B cell (primary cell): ENCODE measurements around the gene ARHGDIB. TPM values are rescaled to one million over a fixed set of nuclear protein-coding genes. Genes with fewer than 3 reads are reported as not detected.

ENCODE experiments used
- ATAC-seq: fragments of 200-7000 bp; cut with Tn5 transposase; one replicate; pipeline ENCODE4 v1.10.0; 2021; ENCODE audit warnings: low read depth, mild to moderate bottlenecking, moderate number of reproducible peaks, moderate library complexity
- CTCF ChIA-PET: fragments of 350-600 bp; sonication (Branson Sonifier 250); formaldehyde crosslinking; loops from one replicate; lab custom pipeline; 2021; ENCODE audit warnings: antibody characterized with exemption, inconsistent platforms; lab: Charles Lee
- POLR2A ChIA-PET: fragments of 350-600 bp; sonication (Branson Sonifier 250); formaldehyde crosslinking; loops from one replicate; lab custom pipeline; 2021; ENCODE audit warnings: antibody characterized with exemption; lab: Charles Lee
- DNase-seq: peaks from one replicate; pipeline ENCODE4 v3.0.0; 2013
- H2AFZ ChIP-seq: 2 replicates; pipeline ENCODE4 v1.6.1; 2012; ENCODE audit warnings: mild to moderate bottlenecking, low read depth, low read length; ENCODE audit not compliant: insufficient read depth, poor library complexity, severe bottlenecking
- H3K27ac ChIP-seq, 2 donors: 1 replicate in 1 of 2; 2 replicates in 1 of 2; pipeline ENCODE4 v1.5.1; 2012 to 2013; ENCODE audit warnings: low read length in 2 of 2, mild to moderate bottlenecking in 2 of 2, moderate library complexity in 1 of 2
- H3K27me3 ChIP-seq, 4 experiments: fragments of 200-600 bp in 1 of 4; sonication (generic) in 1 of 4; replicated peaks in 1 of 4; 1 replicate in 2 of 4; 2 replicates in 2 of 4; pipeline versions ENCODE4 v1.6.1 to v1.7.0; 2013 to 2016; ENCODE audit warnings: low read length in 3 of 4, mild to moderate bottlenecking in 2 of 4, mixed read lengths in 1 of 4, moderate library complexity in 1 of 4; ENCODE audit not compliant: insufficient read depth in 4 of 4, control insufficient read depth in 3 of 4; ENCODE audit errors: control extremely low read depth in 1 of 4
- H3K36me3 ChIP-seq, 2 experiments: replicated peaks in 1 of 2; 1 replicate in 1 of 2; 2 replicates in 1 of 2; pipeline versions ENCODE4 v1.6.1 to v1.7.1; 2013; ENCODE audit warnings: low read length in 1 of 2; ENCODE audit not compliant: insufficient read depth in 2 of 2, control insufficient read depth in 1 of 2; ENCODE audit errors: control extremely low read depth in 1 of 2, extremely low read depth in 1 of 2
- H3K4me1 ChIP-seq, 2 donors: fragments of 200-600 bp in 1 of 2; sonication (generic) in 1 of 2; 1 replicate in 1 of 2; 2 replicates in 1 of 2; pipeline versions ENCODE4 v1.5.1 to v1.6.1; 2013 to 2017; ENCODE audit warnings: low read length in 2 of 2; ENCODE audit not compliant: control insufficient read depth in 2 of 2, insufficient read depth in 2 of 2
- H3K4me2 ChIP-seq: replicated peaks from 2 replicates; pipeline ENCODE3; 2012; ENCODE audit warnings: mild to moderate bottlenecking, low read depth, low read length; ENCODE audit not compliant: poor library complexity, severe bottlenecking
- H3K4me3 ChIP-seq, 5 experiments: fragments of 200-600 bp in 1 of 5; sonication (generic) in 1 of 5; 1 replicate in 3 of 5; 2 replicates in 2 of 5; pipeline versions ENCODE4 v1.5.1 to v1.7.0; 2011 to 2016; ENCODE audit warnings: low read length in 4 of 5, mild to moderate bottlenecking in 4 of 5, low read depth in 2 of 5, control low read depth in 1 of 5, moderate library complexity in 1 of 5; ENCODE audit not compliant: insufficient read depth in 1 of 5; ENCODE audit errors: control extremely low read depth in 1 of 5, extremely low read depth in 1 of 5
- H3K79me2 ChIP-seq: fragments of 200-600 bp; sonication (generic); one replicate; pipeline ENCODE4 v1.6.0; 2016; ENCODE audit warnings: low read length; ENCODE audit not compliant: control insufficient read depth, insufficient read depth
- H3K9ac ChIP-seq: fragments of 200-600 bp; sonication (generic); 2 replicates; pipeline ENCODE4 v1.6.1; 2017; ENCODE audit warnings: mild to moderate bottlenecking, low read length, moderate library complexity
- H3K9me3 ChIP-seq, 3 donors: one replicate each; pipeline versions ENCODE4 v1.6.1 to v1.7.1; 2013; ENCODE audit warnings: low read length in 2 of 3; ENCODE audit not compliant: control insufficient read depth in 2 of 3, insufficient read depth in 1 of 3; ENCODE audit errors: control extremely low read depth in 1 of 3
- H4K20me1 ChIP-seq: 2 replicates; pipeline ENCODE4 v1.6.0; 2012; ENCODE audit warnings: mild to moderate bottlenecking, low read length; ENCODE audit not compliant: insufficient read depth, control insufficient read depth, poor library complexity, severe bottlenecking
- H3K27ac Mint-ChIP-seq: one replicate; pipeline ENCODE4 v1.8.0; 2021; ENCODE audit warnings: mixed read lengths
- H3K27me3 Mint-ChIP-seq: one replicate; pipeline ENCODE4 v1.8.0; 2021; ENCODE audit warnings: mixed read lengths
- H3K4me1 Mint-ChIP-seq: one replicate; pipeline ENCODE4 v1.8.0; 2021; ENCODE audit warnings: mixed read lengths
- H3K4me3 Mint-ChIP-seq: one replicate; pipeline ENCODE4 v1.8.0; 2021; ENCODE audit warnings: mixed read lengths
- H3K9me3 Mint-ChIP-seq: one replicate; pipeline ENCODE4 v1.8.0; 2022; ENCODE audit warnings: mixed read lengths; ENCODE audit not compliant: insufficient read depth
- CTCF ChIP-seq: fragments of 200-600 bp; IDR thresholded peaks from one replicate; pipeline ENCODE4 v1.8.0; 2022; ENCODE audit warnings: antibody characterized with exemption, mild to moderate bottlenecking
- EZH2 ChIP-seq: IDR thresholded peaks from 2 replicates; pipeline ENCODE4 v1.6.1; 2012; ENCODE audit warnings: borderline replicate concordance, low read depth, mild to moderate bottlenecking, moderate library complexity, low read length; ENCODE audit not compliant: insufficient read depth, poor library complexity, severe bottlenecking
- WGBS: methylation state at CpG from one replicate; pipeline ENCODE4 v1.1.5; 2013; ENCODE audit warnings: missing lambda C conversion rate; ENCODE audit not compliant: insufficient coverage; 5-methylcytosine and 5-hydroxymethylcytosine counted together
- intact Hi-C: fragments of 100-400 bp; cut with micrococcal nuclease; formaldehyde crosslinking; loops from one replicate; pipeline ENCODE4 v1.10.0; 2022
- polyA plus RNA-seq: library from polyadenylated mRNA; depleted of rRNA; stranded (reverse); fragments of >200 nt; gene quantifications from 2 replicates; pipeline ENCODE4 v1.2.3, GENCODE V29; 2012
- total RNA-seq, 2 donors: library from RNA; stranded (reverse); fragments of 120-200 nt in 1 of 2; gene quantifications; 1 replicate in 1 of 2; 2 replicates in 1 of 2; pipeline versions ENCODE4 v1.2.3 to v1.2.4, GENCODE V29; 2013 to 2022

The ARHGDIB gene
- total and polyA plus RNA-seq, 2 donors (not counting 1 experiment from before 2014, with no cell fraction given) = 514 to 826 TPM

DNA sequence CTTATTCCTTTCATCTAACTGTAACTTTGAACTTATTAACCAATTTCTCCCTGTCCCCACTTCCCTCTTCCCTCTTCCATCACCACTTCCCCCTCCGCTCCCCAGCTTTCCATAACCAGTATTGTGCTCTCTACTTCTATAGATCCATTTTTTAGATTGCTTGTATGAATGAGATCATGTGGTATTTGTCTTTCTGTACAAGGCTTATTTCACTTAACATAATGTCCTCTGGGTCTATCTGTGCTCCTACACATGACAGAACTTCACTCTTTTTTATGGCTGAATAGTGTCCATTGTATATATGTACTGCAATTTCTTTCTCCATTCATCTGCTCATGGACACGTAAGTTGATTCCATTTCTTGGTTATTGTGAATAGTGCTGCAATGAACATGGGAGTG lies 37.5 kb downstream of the ARHGDIB start:
- Histone ChIP-seq H3K9ac (no peak overlapping the region), H3K4me2 (no peak overlapping the region), H3K79me2 (no peaks in the 10 kb centered on the region), H2AFZ (no peak overlapping the region), H3K27me3 (no peaks in the 10 kb centered on the region), H3K9me3 (peaks cover 1 to 3% (median 3%) of the 10 kb centered on the region in 3 donors), H3K4me1 (peaks cover 7 to 15% of the 10 kb centered on the region in 2 donors), H3K27ac (no peak overlapping the region), H3K4me3 (no peak overlapping the region), H4K20me1 (no peaks in the 10 kb centered on the region), H3K36me3 (peaks cover 7 to 12% of the 10 kb centered on the region in 2 experiments)
- ATAC-seq (no peak), DNase-seq (no peak)
- no peak overlapping the region for H3K4me3 Mint-ChIP-seq
- POLR2A ChIA-PET = no interaction called here
- CTCF ChIA-PET = no interaction called here
- peaks cover 20% of the 10 kb centered on the region for H3K4me1 Mint-ChIP-seq
- H3K27me3 Mint-ChIP-seq = no peaks in the 10 kb centered on the region
- intact Hi-C loops = loop anchor here (5.0 kb wide), 1 partner anchor 37 kb away; the partner anchor contains the start of gene MGP
- no CpG with 5 or more reads among the region's 2 CpGs for WGBS
- no peak overlapping the region for H3K27ac Mint-ChIP-seq
- H3K9me3 Mint-ChIP-seq = no peaks in the 10 kb centered on the region
- TF ChIP-seq EZH2 (no peak), CTCF (no peak)

DNA sequence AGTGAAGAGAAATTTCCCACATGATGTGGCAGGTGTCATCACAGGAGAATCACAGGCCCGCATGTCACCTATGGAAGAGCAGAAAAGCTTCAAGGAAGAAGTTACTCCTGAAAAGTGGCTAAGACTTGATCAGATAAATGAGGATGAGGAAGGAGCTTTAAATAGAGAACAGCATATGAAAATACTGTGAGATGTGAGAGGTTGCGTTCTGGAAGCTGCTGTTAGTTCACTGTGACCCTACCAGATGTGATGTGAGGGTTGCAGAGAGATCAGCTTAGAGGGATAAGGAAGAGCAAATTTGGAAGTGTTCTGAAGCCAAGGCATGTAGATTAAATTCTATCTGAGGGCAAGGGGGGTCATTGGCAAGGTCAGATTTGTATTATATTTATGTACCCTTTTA lies 40.2 kb downstream of the ARHGDIB start:
- H3K79me2 ChIP-seq = no peaks in the 10 kb centered on the region
- H3K27me3 ChIP-seq = no peaks in the 10 kb centered on the region
- intact Hi-C loops = loop anchor here (5.0 kb wide), 1 partner anchor 34 kb away; the partner anchor contains the start of gene MGP
- Mint-ChIP-seq H3K4me3 (peak overlapping the region; percentile 45), H3K27me3 (no peaks in the 10 kb centered on the region), H3K27ac (peak overlapping the region; percentile 76), H3K9me3 (no peaks in the 10 kb centered on the region), H3K4me1 (peaks cover 16% of the 10 kb centered on the region)
- CTCF ChIA-PET = interaction anchor here (0.9 to 2.7 kb wide), 3 partner anchors 47 to 75 kb away, joined by 3 to 17 read pairs (median 3); no protein-coding TSS in a partner anchor
- H3K4me2 ChIP-seq = peak overlapping the region; percentile 60
- H3K4me1 ChIP-seq = peaks cover 7 to 15% of the 10 kb centered on the region in 2 donors
- H3K9me3 ChIP-seq = peaks cover 1 to 3% (median 3%) of the 10 kb centered on the region in 3 donors
- H3K4me3 ChIP-seq = no peak overlapping the region
- H3K9ac ChIP-seq = peak overlapping the region; percentile 22
- DNase-seq (no peak), ATAC-seq (peak; percentile 45)
- no peaks in the 10 kb centered on the region for H4K20me1 ChIP-seq
- TF ChIP-seq CTCF = no peak
- no peak for TF ChIP-seq EZH2
- POLR2A ChIA-PET = no interaction called here
- H2AFZ ChIP-seq = peak overlapping the region; percentile 45
- 49% methylated on average over 2 of the region's 2 CpGs for WGBS
- peaks cover 9 to 39% of the 10 kb centered on the region in 2 experiments for H3K36me3 ChIP-seq
- H3K27ac ChIP-seq = peak overlapping the region in 1 of 2 donors; percentile 67
